SK-N-SH treated with all-trans-retinoic acid at 6 μM for 48 hours (cell line): ENCODE data around the gene PFN4.

Source experiments
- ATAC-seq: fragments of 200-7000 bp; cut with Tn5 transposase; 3 replicates; pipeline ENCODE4 v1.9.1; 2020; ENCODE audit warnings: mild to moderate bottlenecking, moderate library complexity
- CSDC2 ChIP-seq: fragments of 250-450 bp; sonication (Bioruptor Pico); IDR thresholded peaks from 2 replicates; pipeline ENCODE4 v1.5.0; 2020; ENCODE audit warnings: mild to moderate bottlenecking, moderate library complexity
- ESRRG ChIP-seq: fragments of 250-450 bp; sonication (Bioruptor Pico); IDR thresholded peaks from 2 replicates; pipeline ENCODE4 v1.6.1; 2021; ENCODE audit warnings: mild to moderate bottlenecking
- OSR1 ChIP-seq: fragments of 250-450 bp; sonication (Bioruptor Pico); IDR thresholded peaks from 2 replicates; pipeline ENCODE4 v1.8.0; 2022; ENCODE audit warnings: moderate library complexity, mild to moderate bottlenecking, inconsistent platforms
- TF ChIP-seq, protein P1 (sequence below): fragments of 250-450 bp; sonication (Bioruptor Pico); IDR thresholded peaks from 2 replicates; pipeline ENCODE4 v1.5.0; 2020; ENCODE audit warnings: mild to moderate bottlenecking, moderate library complexity

The PFN4 gene

DNA sequence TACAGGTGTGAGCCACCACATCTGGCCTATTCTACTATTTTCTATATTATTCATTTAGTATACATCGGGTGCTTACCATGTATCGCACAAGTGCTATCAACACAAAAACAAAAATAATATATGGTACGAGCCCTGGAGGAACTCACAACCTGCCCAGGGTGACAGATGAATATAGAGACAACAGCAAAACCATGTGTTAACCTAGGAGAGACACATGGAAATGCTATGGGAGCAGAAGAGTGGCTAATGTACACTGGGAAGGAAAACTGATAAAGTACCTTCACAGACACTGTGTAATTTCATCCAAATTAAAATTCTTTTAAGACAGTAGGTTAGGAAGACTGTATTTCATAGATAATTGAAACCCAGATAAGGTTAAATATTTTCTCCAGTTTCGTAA is 50.9 kb downstream of the PFN4 start:
- TF ChIP-seq, protein P1, sequence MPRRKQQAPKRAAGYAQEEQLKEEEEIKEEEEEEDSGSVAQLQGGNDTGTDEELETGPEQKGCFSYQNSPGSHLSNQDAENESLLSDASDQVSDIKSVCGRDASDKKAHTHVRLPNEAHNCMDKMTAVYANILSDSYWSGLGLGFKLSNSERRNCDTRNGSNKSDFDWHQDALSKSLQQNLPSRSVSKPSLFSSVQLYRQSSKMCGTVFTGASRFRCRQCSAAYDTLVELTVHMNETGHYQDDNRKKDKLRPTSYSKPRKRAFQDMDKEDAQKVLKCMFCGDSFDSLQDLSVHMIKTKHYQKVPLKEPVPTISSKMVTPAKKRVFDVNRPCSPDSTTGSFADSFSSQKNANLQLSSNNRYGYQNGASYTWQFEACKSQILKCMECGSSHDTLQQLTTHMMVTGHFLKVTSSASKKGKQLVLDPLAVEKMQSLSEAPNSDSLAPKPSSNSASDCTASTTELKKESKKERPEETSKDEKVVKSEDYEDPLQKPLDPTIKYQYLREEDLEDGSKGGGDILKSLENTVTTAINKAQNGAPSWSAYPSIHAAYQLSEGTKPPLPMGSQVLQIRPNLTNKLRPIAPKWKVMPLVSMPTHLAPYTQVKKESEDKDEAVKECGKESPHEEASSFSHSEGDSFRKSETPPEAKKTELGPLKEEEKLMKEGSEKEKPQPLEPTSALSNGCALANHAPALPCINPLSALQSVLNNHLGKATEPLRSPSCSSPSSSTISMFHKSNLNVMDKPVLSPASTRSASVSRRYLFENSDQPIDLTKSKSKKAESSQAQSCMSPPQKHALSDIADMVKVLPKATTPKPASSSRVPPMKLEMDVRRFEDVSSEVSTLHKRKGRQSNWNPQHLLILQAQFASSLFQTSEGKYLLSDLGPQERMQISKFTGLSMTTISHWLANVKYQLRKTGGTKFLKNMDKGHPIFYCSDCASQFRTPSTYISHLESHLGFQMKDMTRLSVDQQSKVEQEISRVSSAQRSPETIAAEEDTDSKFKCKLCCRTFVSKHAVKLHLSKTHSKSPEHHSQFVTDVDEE (CRISPR knock-in tag), result no peak
- no peak for ATAC-seq

DNA sequence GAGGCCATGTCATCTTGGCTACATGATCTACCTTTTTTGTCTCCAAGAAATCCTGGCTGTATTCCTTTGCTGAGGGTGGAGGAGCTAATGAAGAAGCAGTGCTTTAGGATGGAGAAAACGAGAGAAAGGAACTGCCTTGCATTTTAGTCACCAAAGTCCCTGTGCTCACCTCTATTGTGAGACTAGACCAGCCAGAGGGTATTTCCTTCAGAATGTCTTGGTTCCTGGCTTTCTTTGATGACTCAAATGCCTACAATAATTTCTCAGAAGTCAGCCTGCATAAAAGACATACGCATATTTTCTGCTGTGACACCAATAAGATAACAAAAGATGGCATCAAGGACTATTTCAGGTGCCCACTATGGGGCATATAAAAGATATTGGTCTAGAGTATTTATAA is 57.8 kb downstream of the PFN4 start:
- no peak for ATAC-seq
- TF ChIP-seq CSDC2 (no peak), OSR1 (CRISPR knock-in tag) (no peak), ESRRG (CRISPR knock-in tag) (no peak)
- TF ChIP-seq, protein P1 (CRISPR knock-in tag), result no peak
